ENCODE measurements around the gene PRKRIP1. TPM values are rescaled to one million over a fixed set of nuclear protein-coding genes. Genes with fewer than 3 reads are reported as not detected.
"Not testable (repeated sequence)": the region's sequence is repeated elsewhere in the genome, so short reads cannot be mapped to it uniquely, and the experiment has no call there.

Gene PRKRIP1
- total RNA-seq, 1 donor from 2014 or later, result 26.1 TPM

- no peak for DNase-seq (ENCODE audit: low read depth)
Observed at GRCh38 chr7:102457352-102457924, 61.3 kb downstream of the PRKRIP1 start.

- DNase-seq (ENCODE audit: low read depth), result no peak
Observed at GRCh38 chr7:102459221-102459844, 63.2 kb downstream of the PRKRIP1 start.

GRCh38 chr7:102460467-102460866 is 64.3 kb downstream of the PRKRIP1 start:
- no peak for DNase-seq (ENCODE audit: low read depth)

GRCh38 chr7:102463841-102464576 is 67.8 kb downstream of the PRKRIP1 start:
- DNase-seq (ENCODE audit: low read depth), result peak; percentile 40

GRCh38 chr7:102464577-102465280 is 68.6 kb downstream of the PRKRIP1 start, which contains the start of the genes ALKBH4 and LRWD1:
Gene ALKBH4, minus strand, starts transcription at chr7:102464863. Its CDS starts 27 bp downstream, at chr7:102464836.
Gene LRWD1, plus strand, starts transcription at chr7:102464984. Its CDS starts 97 bp downstream, at chr7:102465081.
- DNase-seq (ENCODE audit: low read depth), result peak; percentile 73

- DNase-seq (ENCODE audit: low read depth), result no peak
Observed at GRCh38 chr7:102466097-102466496, 69.9 kb downstream of the PRKRIP1 start.

- DNase-seq (ENCODE audit: low read depth), result no peak
Observed at GRCh38 chr7:102467581-102468477, 71.7 kb downstream of the PRKRIP1 start.

GRCh38 chr7:102468478-102469350 is 72.6 kb downstream of the PRKRIP1 start:
- no peak for DNase-seq (ENCODE audit: low read depth)

- DNase-seq (ENCODE audit: low read depth), result no peak
Observed at GRCh38 chr7:102469351-102469971, 73.3 kb downstream of the PRKRIP1 start.

- no peak for DNase-seq (ENCODE audit: low read depth)
Observed at GRCh38 chr7:102469972-102470825, 74.0 kb downstream of the PRKRIP1 start.

GRCh38 chr7:102471791-102472125 is 75.6 kb downstream of the PRKRIP1 start:
- no peak for DNase-seq (ENCODE audit: low read depth)

- DNase-seq (ENCODE audit: low read depth), result no peak
Observed at GRCh38 chr7:102472126-102473041, 76.2 kb downstream of the PRKRIP1 start.

GRCh38 chr7:102473271-102473991 is 77.3 kb downstream of the PRKRIP1 start:
- no peak for DNase-seq (ENCODE audit: low read depth)

GRCh38 chr7:102474116-102474515 is 78.0 kb downstream of the PRKRIP1 start:
- not testable (repeated sequence) for DNase-seq (ENCODE audit: low read depth)

GRCh38 chr7:102474736-102475435 is 78.7 kb downstream of the PRKRIP1 start:
- not testable (repeated sequence) for DNase-seq (ENCODE audit: low read depth)

Data from renal cortical epithelial cell (primary cell).